ENCODE measurements around the gene TMEM229B.

The TMEM229B gene

DNA sequence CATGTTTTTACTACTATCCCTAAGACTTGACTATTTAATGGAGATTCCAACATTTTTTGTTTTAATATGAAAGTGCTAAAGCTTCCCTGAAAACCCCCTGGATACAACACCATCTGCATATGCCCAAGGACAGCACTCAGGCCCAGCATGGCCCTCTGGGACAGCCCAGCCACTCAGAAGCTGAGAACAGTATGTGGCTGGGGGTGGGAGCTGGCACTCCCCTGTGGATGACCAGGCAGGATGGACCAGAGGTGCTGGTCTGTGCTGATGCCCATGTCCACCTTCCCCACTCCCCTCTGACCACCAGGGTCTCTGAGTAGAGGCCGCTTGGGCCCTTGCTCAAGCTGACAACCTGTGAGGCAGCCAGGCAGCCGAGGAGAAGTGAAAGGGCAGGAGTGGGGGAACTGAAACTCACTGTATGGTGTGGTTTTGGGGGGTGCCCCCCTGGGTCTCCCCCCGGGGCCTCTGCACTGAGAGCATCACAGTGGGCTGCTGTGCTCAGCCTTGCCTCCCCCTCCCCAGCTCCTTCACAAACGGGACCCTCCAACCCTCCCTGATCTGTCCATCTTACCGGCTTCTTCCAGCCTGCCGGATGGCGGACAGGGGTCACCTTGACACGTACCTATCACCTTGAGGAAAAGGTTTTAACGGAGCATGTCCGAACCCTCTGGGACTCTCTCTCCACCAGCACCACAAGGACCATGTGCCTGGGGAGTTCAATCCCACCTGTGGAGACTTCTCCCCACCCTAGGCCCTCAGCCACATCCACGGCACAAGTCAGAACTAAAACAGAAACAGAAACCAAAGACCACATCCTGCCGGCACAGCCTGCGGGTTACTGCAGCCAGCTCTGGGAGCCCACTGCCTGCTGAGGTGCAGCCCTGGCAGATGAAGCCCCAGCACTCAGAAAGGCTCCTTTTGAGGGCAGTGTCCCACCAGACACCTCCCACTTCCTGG lies at the start of gene TMEM229B:
Gene TMEM229B, minus strand, starts transcription at position 785 of the 957 bp plus-strand sequence. CDS start 14,798 bp downstream, outside the sequence.
- DNase-seq (ENCODE audit: low read depth): peak; percentile 65

DNA sequence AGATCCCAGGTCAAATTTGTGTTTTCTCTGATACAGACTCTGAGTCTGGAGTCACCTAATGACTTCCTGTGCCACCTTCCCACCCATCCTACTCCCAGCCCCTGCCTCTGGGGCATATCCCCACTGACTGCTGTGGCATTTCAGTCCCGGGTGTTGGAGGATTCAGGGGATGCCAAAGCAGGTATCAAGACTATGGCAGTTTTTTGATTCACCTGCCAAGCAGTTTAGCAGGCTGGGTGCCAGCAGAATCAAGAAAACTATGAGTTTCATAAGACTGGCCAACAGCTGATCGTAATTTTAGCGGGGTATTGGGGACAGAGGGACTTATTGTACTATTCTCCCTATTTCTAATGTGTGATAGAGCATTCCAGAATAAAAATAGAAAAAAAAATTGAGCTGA lies 49.2 kb upstream of the TMEM229B start:
- DNase-seq (ENCODE audit: low read depth): no peak

DNA sequence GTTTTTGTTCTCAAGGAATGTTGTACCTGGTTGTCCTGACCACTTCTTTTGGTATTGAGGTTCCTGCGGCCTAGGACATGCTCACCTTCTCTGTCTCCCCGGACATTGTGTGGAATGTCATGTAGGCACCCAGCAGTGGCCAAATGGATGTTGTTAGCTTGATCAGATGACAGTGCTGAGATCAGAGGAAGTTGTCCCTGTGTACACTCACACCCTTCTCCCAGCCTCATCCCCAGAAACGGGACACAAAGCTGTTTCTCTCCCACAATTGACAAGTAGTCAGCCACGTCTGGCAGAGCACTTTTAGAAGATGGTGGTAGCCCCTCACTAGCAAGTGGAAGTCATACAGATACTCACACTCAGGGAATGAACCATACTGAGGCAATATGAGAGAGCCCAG lies 47.6 kb upstream of the TMEM229B start:
- DNase-seq (ENCODE audit: low read depth): no peak

DNA sequence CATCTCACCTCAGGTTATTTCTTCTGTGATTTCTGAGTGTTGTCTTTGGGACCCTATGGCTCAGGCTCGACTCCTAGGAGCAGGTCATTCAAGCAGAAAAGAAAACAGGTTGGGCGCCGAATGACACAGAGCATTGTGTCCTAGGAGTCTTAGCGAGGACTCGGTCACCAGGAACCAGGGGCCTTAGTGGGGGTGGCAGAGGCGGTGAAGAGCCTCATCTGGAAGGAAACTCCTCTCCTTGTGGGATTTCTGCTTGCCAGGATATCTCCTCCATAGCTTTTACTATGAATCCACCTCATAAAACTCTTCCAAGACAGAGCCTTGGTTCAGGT lies 45.2 kb upstream of the TMEM229B start:
- DNase-seq (ENCODE audit: low read depth): no peak

- DNase-seq (ENCODE audit: low read depth): peak; percentile 61
These were observed 44.7 kb upstream of the TMEM229B start, which contains the start of gene PLEKHH1 for GRCh38 chr14:67532998-67533753. PLEKHH1 (plus strand) TSS chr14:67533290; CDS start chr14:67541868, 8,578 bp downstream.

DNA sequence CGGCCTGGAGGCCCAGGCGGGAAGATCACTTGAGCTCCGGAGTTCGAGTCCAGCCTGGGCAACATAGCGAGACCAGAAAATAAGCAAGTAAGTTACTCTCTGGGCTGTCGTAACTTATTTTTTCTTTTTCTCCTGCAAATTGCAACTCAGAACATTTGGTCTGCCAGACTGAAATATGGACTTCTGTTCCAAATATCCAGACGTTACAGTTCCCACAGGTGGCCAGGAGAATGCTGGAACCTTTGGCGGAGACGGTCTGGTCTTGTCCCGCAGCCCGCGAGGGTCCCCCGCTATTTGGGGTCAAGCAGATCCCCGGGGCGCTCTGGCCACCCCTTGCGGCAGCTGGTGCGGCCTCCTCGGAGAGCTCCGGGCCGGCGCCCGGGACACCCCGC lies 44.1 kb upstream of the TMEM229B start:
- no peak for DNase-seq (ENCODE audit: low read depth)

- no peak for DNase-seq (ENCODE audit: low read depth)
These were observed 41.7 kb upstream of the TMEM229B start for GRCh38 chr14:67529947-67530935.

GRCh38 chr14:67528276-67528675 lies 39.8 kb upstream of the TMEM229B start:
- DNase-seq (ENCODE audit: low read depth): no peak

DNA sequence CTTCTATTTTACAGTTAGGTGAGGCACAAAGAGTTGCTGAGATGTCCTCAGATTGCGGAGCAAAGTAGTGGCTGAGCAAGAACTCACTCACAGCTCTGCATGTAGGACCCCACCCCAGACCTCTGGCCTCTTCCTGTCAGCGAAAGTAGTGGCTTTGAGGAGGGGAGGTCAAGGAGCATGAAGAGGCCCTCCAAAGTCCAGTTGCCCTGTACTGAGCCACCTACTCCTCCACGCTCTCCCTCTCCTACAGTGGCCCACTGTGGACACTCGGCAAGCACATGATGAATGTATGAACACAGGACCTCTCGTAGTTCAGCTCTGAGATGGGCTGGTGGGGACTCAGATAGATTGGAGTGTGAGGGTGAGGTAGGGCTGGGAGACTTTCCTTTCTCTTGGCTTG lies 39.2 kb upstream of the TMEM229B start:
- no peak for DNase-seq (ENCODE audit: low read depth)

- peak; percentile 8 for DNase-seq (ENCODE audit: low read depth)
These were observed 38.3 kb upstream of the TMEM229B start for GRCh38 chr14:67526676-67527459.

DNA sequence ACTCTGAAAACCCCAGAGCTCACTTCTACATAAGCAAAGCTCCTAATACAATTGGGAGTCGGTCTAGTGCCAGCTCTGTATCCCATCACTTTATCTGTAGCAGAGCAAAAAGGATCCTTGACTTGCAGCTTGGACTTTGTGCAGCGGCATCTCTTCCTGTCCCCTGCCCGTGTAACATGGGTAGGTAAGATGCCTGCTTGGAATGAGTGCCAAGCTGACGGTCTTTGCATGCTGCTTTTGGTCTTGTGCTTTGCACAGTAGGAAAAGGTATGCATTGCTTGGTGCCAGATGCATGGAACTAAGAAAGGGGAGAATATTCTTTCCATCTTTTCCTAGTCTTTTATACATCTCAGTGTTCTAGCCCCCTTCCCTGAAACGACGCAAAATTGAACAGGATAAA lies 37.7 kb upstream of the TMEM229B start:
- DNase-seq (ENCODE audit: low read depth): no peak

DNA sequence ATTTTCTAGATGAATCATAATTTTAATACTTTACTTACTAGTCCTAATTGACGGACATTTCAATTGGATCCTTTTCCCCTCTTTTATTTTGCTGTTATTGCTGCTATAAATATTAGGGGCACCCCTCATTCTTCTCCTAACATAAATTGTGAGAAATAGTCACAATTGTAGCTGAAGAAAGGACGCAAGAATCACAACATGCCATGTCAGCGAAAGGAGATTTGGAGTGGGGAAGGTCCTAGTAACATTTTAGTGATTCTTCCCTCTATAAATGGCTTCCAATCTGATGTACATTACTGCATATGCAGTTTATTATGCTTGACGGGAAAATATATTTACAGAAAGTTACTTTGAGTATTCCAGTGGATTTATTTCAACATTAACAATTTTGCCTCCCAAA lies 36.9 kb upstream of the TMEM229B start:
- no peak for DNase-seq (ENCODE audit: low read depth)

DNA sequence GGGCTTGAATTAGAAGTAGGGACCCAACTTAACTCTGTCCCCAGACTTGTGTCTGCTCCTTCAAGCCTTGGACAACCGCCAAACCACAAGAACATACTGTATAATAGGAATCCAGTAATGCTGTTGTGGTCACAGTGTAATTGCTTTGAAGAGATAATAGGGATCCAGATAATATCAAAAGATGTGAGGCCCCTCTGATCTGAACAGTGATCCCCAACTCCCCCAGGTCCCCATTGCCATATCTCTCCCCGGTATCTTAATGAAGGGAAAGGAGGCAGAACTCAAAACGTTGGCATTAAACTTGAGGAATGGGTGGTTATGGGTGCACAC lies 36.1 kb upstream of the TMEM229B start:
- DNase-seq (ENCODE audit: low read depth): no peak

DNA sequence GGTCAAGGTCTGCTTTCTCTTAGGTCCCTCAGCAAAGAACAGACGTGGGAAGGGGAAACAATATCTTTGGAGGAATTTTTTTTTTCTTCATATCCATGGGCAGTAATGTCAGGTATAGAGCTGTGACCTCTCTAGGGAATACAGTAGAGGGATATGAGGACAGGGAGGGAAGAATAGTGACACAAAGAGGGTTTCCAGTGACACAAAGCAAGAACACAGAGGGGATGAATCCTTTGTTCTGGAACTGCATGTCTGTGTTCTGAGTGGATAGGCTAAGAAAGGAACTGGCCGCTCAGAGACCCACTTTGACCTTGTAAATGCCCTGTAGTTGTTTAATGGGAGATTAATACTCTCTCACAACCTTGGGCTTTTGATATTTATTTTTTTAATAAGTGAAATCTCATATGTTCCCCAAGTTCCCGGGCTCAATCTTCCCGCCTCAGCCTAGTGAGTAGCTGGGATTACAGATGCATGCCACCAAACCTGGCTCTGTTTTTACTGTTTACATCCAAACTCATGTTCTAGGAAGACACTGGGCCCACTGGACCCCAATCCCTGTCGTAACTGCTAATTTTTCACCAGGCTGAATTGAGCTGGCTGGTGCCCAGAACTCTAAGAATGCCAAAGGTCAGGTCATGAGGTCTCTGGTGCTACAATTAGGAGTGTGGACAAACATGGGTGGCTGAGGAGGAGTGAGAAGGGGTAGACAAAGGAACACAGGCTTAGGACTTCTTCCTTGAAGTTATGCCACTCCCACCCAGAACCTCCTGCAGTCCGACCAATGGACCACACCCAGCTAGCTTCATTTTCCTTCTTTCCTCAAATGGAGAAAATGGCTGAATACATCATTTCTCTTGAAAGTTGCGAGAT lies 35.5 kb upstream of the TMEM229B start:
- no peak for DNase-seq (ENCODE audit: low read depth)

DNA sequence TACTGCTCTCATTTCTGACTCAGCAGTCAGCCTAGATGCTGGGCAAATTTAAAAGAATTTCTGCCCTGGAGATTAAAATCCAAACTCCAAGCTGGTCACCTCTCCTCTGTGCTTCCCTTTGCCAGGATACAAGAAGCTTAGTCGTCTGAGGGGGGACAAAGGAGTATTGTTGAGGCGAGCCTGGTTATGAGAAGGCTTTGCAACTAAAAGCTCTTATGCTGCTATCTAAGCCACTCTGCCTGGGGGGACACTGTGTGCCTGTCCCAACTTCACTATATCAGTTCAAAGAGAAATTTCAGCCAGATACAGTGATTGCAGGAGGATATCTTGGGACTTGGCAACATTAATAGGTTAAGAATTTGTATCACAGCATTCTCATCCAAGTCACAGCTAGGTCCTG lies 33.7 kb upstream of the TMEM229B start:
- no peak for DNase-seq (ENCODE audit: low read depth)

DNA sequence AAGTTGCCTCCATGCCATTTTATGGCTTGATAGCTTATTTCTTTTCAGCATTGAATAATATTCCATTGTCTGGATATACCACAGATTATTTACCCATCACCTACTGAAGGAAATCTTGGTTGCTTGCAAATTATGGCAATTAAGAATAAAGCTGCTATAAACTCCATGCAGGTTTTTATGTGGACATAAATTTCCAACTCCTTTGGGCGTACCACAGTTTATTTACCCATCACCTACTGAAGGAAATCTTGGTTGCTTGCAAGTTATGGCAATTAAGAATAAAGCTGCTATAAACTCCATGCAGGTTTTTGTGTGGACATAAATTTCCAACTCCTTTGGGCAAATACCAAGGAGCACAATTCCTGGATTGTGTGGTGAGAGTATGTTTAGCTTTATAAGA lies 32.0 kb upstream of the TMEM229B start:
- DNase-seq (ENCODE audit: low read depth): no peak

GRCh38 chr14:67519406-67519805 lies 30.9 kb upstream of the TMEM229B start:
- DNase-seq (ENCODE audit: low read depth): no peak

DNA sequence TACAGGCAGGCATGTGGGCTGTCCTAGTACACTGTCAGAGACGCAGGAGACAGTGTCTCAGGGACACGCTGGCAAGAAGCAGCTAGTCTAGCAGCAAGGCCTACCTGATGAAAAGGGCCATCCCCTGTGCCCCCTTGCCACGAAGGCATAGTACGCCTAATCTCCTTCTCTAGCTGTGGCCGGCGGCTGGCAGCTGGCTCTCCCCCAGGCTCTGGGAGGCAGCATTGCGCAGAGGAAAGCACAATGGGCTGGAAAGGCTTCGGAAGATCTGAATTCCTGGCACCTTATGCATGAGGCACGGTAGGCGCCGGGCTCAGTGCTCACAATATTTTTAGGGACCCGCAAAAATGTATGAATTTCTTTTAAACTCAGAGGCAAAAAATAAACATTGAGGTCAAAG lies 28.6 kb upstream of the TMEM229B start:
- DNase-seq (ENCODE audit: low read depth): no peak

- DNase-seq (ENCODE audit: low read depth): no peak
These were observed 28.2 kb upstream of the TMEM229B start for GRCh38 chr14:67516676-67517075.

DNA sequence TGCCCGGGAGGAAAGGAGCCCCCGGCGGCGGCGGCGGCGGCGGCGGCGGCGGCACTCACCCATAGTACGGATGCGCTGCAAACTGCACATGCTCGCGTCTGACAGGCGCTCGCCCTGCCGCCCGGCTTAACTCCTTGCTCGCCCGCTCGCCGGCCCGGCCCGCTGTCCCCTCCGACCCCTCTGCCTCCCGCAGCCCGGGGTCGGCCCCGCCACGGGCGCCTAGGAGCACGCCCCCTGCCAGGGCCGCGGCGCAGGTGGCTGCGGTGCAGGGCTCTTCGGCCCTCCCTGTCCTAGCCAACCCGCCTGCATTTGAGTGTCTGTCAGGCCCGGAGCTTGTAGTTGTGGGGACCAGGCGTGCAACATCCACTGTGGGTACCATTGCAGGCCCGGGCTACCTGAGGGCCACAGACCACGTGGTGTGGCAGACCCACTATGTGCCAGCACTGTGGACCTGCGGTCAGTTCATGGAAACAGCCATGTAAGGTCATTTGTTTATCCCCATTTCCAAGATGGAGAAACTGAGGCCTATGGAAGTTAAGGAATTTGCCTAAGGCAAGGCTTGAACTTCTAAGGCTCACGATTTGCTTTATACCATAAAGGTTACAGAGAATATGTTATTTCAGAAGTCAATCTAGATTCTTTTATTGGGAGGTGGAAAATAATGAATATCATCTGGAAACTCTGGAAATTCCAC lies 27.0 kb upstream of the TMEM229B start:
- peak; percentile 41 for DNase-seq (ENCODE audit: low read depth)
